Measurements from ENCODE around the gene CLPTM1.
A peak's percentile ranks its signal among the peaks of the same experiment; 100 is the strongest.

Gene CLPTM1

GRCh38 chr19:45019187-45019586, 64.0 kb downstream of the CLPTM1 start:
- H2AK5ac ChIP-seq (ENCODE audit: low read depth, low read length) = no peak overlapping the region
- no peak overlapping the region for H3K23ac ChIP-seq (ENCODE audit: low read depth, low read length, poor library complexity)
- no peak overlapping the region for H3K4me2 ChIP-seq (ENCODE audit: insufficient read depth, low read length, poor library complexity, severe bottlenecking)
- no peaks in the 10 kb centered on the region for H3K4me1 ChIP-seq (ENCODE audit: control insufficient read depth in 2 of 2, insufficient read depth in 1 of 2, low read depth in 1 of 2, low read length in 2 of 2)
- H3K27ac ChIP-seq (replicated peaks; ENCODE audit: low read length) = no peak overlapping the region
- DNase-seq (ENCODE audit: low spot score) = no peak
- WGBS, 2 donors (ENCODE audit: extremely low coverage in 2 of 2, insufficient read length in 2 of 2, insufficient replicate concordance in 1 of 2) = no CpG with 5 or more reads among the region's 2 CpGs
- H2BK15ac ChIP-seq (ENCODE audit: low read length) = no peak overlapping the region
- no peak overlapping the region for H3K18ac ChIP-seq (ENCODE audit: low read length)
- H3K79me1 ChIP-seq (ENCODE audit: low read depth, low read length) = no peaks in the 10 kb centered on the region
- H4K8ac ChIP-seq (ENCODE audit: low read depth, low read length) = no peak overlapping the region
- no peak overlapping the region for H3K4ac ChIP-seq (ENCODE audit: low read length)
- H4K91ac ChIP-seq (ENCODE audit: low read depth, low read length, poor library complexity) = no peak overlapping the region
- H3K4me3 ChIP-seq (ENCODE audit: low read length in 2 of 2) = no peak overlapping the region
- no peaks in the 10 kb centered on the region for H3K9me3 ChIP-seq (replicated peaks in 1 of 2; ENCODE audit: control insufficient read depth in 2 of 2, insufficient read depth in 1 of 2, low read depth in 1 of 2, low read length in 2 of 2)
- no peak overlapping the region for H3K14ac ChIP-seq (ENCODE audit: low read length)
- no peak overlapping the region for H3K9ac ChIP-seq (ENCODE audit: low read depth, low read length, poor library complexity)
- H3K27me3 ChIP-seq (ENCODE audit: control insufficient read depth in 3 of 3, insufficient read depth in 3 of 3, low read depth in 1 of 3, low read length in 3 of 3) = no peaks in the 10 kb centered on the region
- no peak overlapping the region for H2BK12ac ChIP-seq (ENCODE audit: low read length)
- no peaks in the 10 kb centered on the region for H3K36me3 ChIP-seq (replicated peaks in 1 of 2; ENCODE audit: control insufficient read depth in 2 of 2, insufficient read depth in 2 of 2, low read length in 2 of 2)
- H2BK120ac ChIP-seq (ENCODE audit: low read depth, low read length) = no peak overlapping the region
- no peak overlapping the region for H2AFZ ChIP-seq (ENCODE audit: low read length)
- no peak overlapping the region for H2BK5ac ChIP-seq (ENCODE audit: low read length)

GRCh38 chr19:45020071-45020470, 64.9 kb downstream of the CLPTM1 start:
- Histone ChIP-seq H3K4me3 (ENCODE audit: low read length in 2 of 2) (no peak overlapping the region), H2BK15ac (ENCODE audit: low read length) (no peak overlapping the region), H3K36me3 (replicated peaks in 1 of 2; ENCODE audit: control insufficient read depth in 2 of 2, insufficient read depth in 2 of 2, low read length in 2 of 2) (no peaks in the 10 kb centered on the region), H3K4me2 (ENCODE audit: insufficient read depth, low read length, poor library complexity, severe bottlenecking) (no peak overlapping the region), H4K8ac (ENCODE audit: low read depth, low read length) (no peak overlapping the region), H3K4me1 (ENCODE audit: control insufficient read depth in 2 of 2, insufficient read depth in 1 of 2, low read depth in 1 of 2, low read length in 2 of 2) (no peaks in the 10 kb centered on the region), H2BK5ac (ENCODE audit: low read length) (no peak overlapping the region), H2BK120ac (ENCODE audit: low read depth, low read length) (no peak overlapping the region), H3K18ac (ENCODE audit: low read length) (no peak overlapping the region), H3K23ac (ENCODE audit: low read depth, low read length, poor library complexity) (no peak overlapping the region), H3K14ac (ENCODE audit: low read length) (no peak overlapping the region), H2AFZ (ENCODE audit: low read length) (no peak overlapping the region), H4K91ac (ENCODE audit: low read depth, low read length, poor library complexity) (no peak overlapping the region), H3K4ac (ENCODE audit: low read length) (no peak overlapping the region), H3K9ac (ENCODE audit: low read depth, low read length, poor library complexity) (no peak overlapping the region), H3K27ac (replicated peaks; ENCODE audit: low read length) (no peak overlapping the region), H3K79me1 (ENCODE audit: low read depth, low read length) (no peaks in the 10 kb centered on the region), H2BK12ac (ENCODE audit: low read length) (no peak overlapping the region), H3K9me3 (replicated peaks in 1 of 2; ENCODE audit: control insufficient read depth in 2 of 2, insufficient read depth in 1 of 2, low read depth in 1 of 2, low read length in 2 of 2) (no peaks in the 10 kb centered on the region), H3K27me3 (ENCODE audit: control insufficient read depth in 3 of 3, insufficient read depth in 3 of 3, low read depth in 1 of 3, low read length in 3 of 3) (no peaks in the 10 kb centered on the region), H2AK5ac (ENCODE audit: low read depth, low read length) (no peak overlapping the region)
- no CpG with 5 or more reads among the region's 3 CpGs for WGBS, 2 donors (ENCODE audit: extremely low coverage in 2 of 2, insufficient read length in 2 of 2, insufficient replicate concordance in 1 of 2)
- no peak for DNase-seq (ENCODE audit: low spot score)

- Histone ChIP-seq H2BK120ac (ENCODE audit: low read depth, low read length) (no peak overlapping the region), H2AFZ (ENCODE audit: low read length) (no peak overlapping the region), H3K23ac (ENCODE audit: low read depth, low read length, poor library complexity) (peak overlapping the region; percentile 65), H2BK12ac (ENCODE audit: low read length) (no peak overlapping the region), H3K14ac (ENCODE audit: low read length) (peak overlapping the region; percentile 38), H2BK15ac (ENCODE audit: low read length) (no peak overlapping the region), H3K9me3 (replicated peaks in 1 of 2; ENCODE audit: control insufficient read depth in 2 of 2, insufficient read depth in 1 of 2, low read depth in 1 of 2, low read length in 2 of 2) (no peaks in the 10 kb centered on the region), H2AK5ac (ENCODE audit: low read depth, low read length) (no peak overlapping the region), H3K18ac (ENCODE audit: low read length) (no peak overlapping the region), H3K4me3 (ENCODE audit: low read length in 2 of 2) (no peak overlapping the region), H3K9ac (ENCODE audit: low read depth, low read length, poor library complexity) (no peak overlapping the region), H3K27ac (replicated peaks; ENCODE audit: low read length) (no peak overlapping the region), H3K79me1 (ENCODE audit: low read depth, low read length) (no peaks in the 10 kb centered on the region), H4K91ac (ENCODE audit: low read depth, low read length, poor library complexity) (no peak overlapping the region), H3K4me1 (ENCODE audit: control insufficient read depth in 2 of 2, insufficient read depth in 1 of 2, low read depth in 1 of 2, low read length in 2 of 2) (no peaks in the 10 kb centered on the region), H2BK5ac (ENCODE audit: low read length) (no peak overlapping the region), H3K4me2 (ENCODE audit: insufficient read depth, low read length, poor library complexity, severe bottlenecking) (no peak overlapping the region), H3K27me3 (ENCODE audit: control insufficient read depth in 3 of 3, insufficient read depth in 3 of 3, low read depth in 1 of 3, low read length in 3 of 3) (no peaks in the 10 kb centered on the region), H3K4ac (ENCODE audit: low read length) (no peak overlapping the region), H4K8ac (ENCODE audit: low read depth, low read length) (no peak overlapping the region), H3K36me3 (replicated peaks in 1 of 2; ENCODE audit: control insufficient read depth in 2 of 2, insufficient read depth in 2 of 2, low read length in 2 of 2) (no peaks in the 10 kb centered on the region)
- WGBS, 2 donors (ENCODE audit: extremely low coverage in 2 of 2, insufficient read length in 2 of 2, insufficient replicate concordance in 1 of 2) = no CpG with 5 or more reads among the region's 14 CpGs
- DNase-seq (ENCODE audit: low spot score) = no peak
These were observed 66.8 kb downstream of the CLPTM1 start for GRCh38 chr19:45021971-45022370.

GRCh38 chr19:45023048-45023447, 67.9 kb downstream of the CLPTM1 start:
- H3K9me3 ChIP-seq (replicated peaks in 1 of 2; ENCODE audit: control insufficient read depth in 2 of 2, insufficient read depth in 1 of 2, low read depth in 1 of 2, low read length in 2 of 2) = peaks cover 0 to 2% of the 10 kb centered on the region in 2 donors
- WGBS, 2 donors (ENCODE audit: extremely low coverage in 2 of 2, insufficient read length in 2 of 2, insufficient replicate concordance in 1 of 2) = no CpG with 5 or more reads among the region's 4 CpGs
- no peak overlapping the region for H3K23ac ChIP-seq (ENCODE audit: low read depth, low read length, poor library complexity)
- H2BK120ac ChIP-seq (ENCODE audit: low read depth, low read length) = no peak overlapping the region
- H3K18ac ChIP-seq (ENCODE audit: low read length) = no peak overlapping the region
- H3K4ac ChIP-seq (ENCODE audit: low read length) = no peak overlapping the region
- no peak overlapping the region for H3K4me3 ChIP-seq (ENCODE audit: low read length in 2 of 2)
- no peaks in the 10 kb centered on the region for H3K4me1 ChIP-seq (ENCODE audit: control insufficient read depth in 2 of 2, insufficient read depth in 1 of 2, low read depth in 1 of 2, low read length in 2 of 2)
- no peak overlapping the region for H3K4me2 ChIP-seq (ENCODE audit: insufficient read depth, low read length, poor library complexity, severe bottlenecking)
- no peak overlapping the region for H2BK12ac ChIP-seq (ENCODE audit: low read length)
- no peaks in the 10 kb centered on the region for H3K36me3 ChIP-seq (replicated peaks in 1 of 2; ENCODE audit: control insufficient read depth in 2 of 2, insufficient read depth in 2 of 2, low read length in 2 of 2)
- H3K27ac ChIP-seq (replicated peaks; ENCODE audit: low read length) = no peak overlapping the region
- H2AFZ ChIP-seq (ENCODE audit: low read length) = no peak overlapping the region
- no peak overlapping the region for H3K14ac ChIP-seq (ENCODE audit: low read length)
- no peak overlapping the region for H2BK5ac ChIP-seq (ENCODE audit: low read length)
- H4K91ac ChIP-seq (ENCODE audit: low read depth, low read length, poor library complexity) = no peak overlapping the region
- no peak overlapping the region for H3K9ac ChIP-seq (ENCODE audit: low read depth, low read length, poor library complexity)
- H2BK15ac ChIP-seq (ENCODE audit: low read length) = no peak overlapping the region
- DNase-seq (ENCODE audit: low spot score) = no peak
- H4K8ac ChIP-seq (ENCODE audit: low read depth, low read length) = no peak overlapping the region
- H2AK5ac ChIP-seq (ENCODE audit: low read depth, low read length) = no peak overlapping the region
- no peaks in the 10 kb centered on the region for H3K27me3 ChIP-seq (ENCODE audit: control insufficient read depth in 3 of 3, insufficient read depth in 3 of 3, low read depth in 1 of 3, low read length in 3 of 3)
- no peaks in the 10 kb centered on the region for H3K79me1 ChIP-seq (ENCODE audit: low read depth, low read length)

Data from neuronal stem cell (in vitro differentiated cells).